Measurements from ENCODE around the gene DCAF5.
"Not testable (repeated sequence)": the region's sequence is repeated elsewhere in the genome, so short reads cannot be mapped to it uniquely, and the experiment has no call there.

DCAF5 gene

DNA sequence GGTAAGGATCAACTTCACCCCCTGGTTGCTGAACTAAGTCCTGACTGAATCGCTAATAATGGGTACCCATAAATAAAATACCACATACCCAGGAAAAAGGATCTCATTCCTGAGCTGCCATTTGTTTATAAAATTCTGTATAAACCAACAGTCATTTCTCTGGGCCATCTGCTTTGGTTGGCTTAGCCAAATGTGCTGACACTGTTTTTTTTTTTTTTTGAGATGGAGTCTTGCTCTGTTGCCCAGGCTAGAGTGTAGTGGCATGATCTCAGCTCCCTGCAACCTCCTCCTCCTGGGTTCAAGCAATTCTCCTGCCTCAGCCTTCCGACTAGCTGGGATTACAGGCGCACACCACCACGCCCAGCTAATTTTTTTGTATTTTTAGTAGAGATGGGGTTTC is 87.0 kb downstream of the DCAF5 start:
- not testable (repeated sequence) for H3K27ac Mint-ChIP-seq, H3K4me1 Mint-ChIP-seq, H3K4me3 Mint-ChIP-seq, H3K27me3 Mint-ChIP-seq, H3K9me3 Mint-ChIP-seq, DNase-seq
- CTCF ChIA-PET: interaction anchor here (2.5 kb wide), 1 partner anchor 10 kb away, joined by 7 read pairs; no protein-coding TSS in a partner anchor
- peaks cover 29% of the 10 kb centered on the region for H3K36me3 Mint-ChIP-seq

DNA sequence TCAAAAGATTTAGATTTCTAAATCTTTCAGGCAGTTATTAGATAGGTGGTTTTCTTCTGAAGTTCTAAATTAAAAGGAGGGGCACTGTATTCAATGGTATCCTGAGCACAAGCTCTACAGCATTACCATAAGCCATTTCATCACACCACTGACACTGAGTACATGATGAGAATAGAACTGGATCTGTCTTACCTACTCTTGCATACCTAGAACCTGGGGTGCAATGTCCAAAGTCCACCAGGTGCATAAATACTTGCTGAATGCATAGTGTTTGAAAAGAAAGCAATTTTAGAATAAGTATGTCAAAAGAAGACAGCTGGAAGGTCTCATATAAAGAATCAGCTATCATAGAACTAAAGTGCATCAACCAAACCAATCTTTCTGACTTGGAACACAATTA is 88.3 kb downstream of the DCAF5 start:
- Mint-ChIP-seq H3K4me3 (no peak overlapping the region), H3K9me3 (no peaks in the 10 kb centered on the region), H3K4me1 (no peaks in the 10 kb centered on the region), H3K36me3 (peaks cover 33% of the 10 kb centered on the region), H3K27me3 (no peaks in the 10 kb centered on the region), H3K27ac (no peak overlapping the region)
- CTCF ChIA-PET: interaction anchor here (2.5 kb wide), 1 partner anchor 8 kb away, joined by 7 read pairs; no protein-coding TSS in a partner anchor
- no peak for DNase-seq

DNA sequence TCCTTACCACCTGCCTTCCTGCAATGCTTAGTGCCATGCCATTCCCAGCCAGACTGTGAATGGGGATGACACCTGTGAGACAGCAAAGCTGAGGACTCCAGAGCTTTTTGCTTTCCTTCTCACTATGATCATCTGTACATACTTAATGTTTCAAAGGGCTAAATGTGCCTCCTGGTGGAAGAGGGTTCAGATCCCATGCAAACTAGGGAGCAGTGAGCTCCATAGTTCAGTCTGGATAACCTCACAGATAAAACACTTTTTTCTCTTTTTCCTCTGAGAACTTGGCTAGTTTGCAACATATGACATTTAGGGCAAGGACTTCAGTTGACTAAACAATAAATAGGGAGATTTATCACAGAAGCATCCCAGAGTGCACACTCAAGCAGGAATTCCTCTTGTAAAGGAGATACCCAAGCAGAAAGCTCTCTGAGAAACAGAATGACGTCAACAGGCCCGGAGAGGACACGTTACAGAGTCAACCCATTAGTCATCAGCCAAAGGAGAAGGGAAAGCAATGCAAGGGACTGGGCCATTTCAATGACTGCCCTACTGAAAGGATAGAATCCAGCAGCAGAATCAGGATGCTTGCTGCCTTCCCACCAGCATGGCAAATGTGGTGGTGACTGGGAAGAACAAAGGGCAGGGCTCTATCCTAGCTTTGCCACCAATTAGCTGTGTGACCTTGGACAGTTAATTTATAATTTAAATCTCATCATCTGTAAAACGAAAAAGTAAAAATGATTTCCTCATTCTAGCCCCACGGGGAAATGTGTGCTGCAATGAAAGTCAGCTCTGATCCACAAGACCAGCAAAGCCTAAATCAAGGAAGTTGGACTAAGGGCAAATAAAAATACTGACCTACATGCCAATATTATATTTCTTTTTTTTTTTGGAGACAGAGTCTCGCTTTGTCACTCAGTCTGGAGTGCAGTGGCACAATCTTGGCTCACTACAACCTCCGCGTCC is 93.0 kb downstream of the DCAF5 start:
- CTCF ChIA-PET: interaction anchor here (1.0 kb wide), 1 partner anchor 30 kb away, joined by 3 read pairs; no protein-coding TSS in a partner anchor
- no peaks in the 10 kb centered on the region for H3K27me3 Mint-ChIP-seq
- peaks cover 19% of the 10 kb centered on the region for H3K4me1 Mint-ChIP-seq
- DNase-seq: no peak
- peaks cover 50% of the 10 kb centered on the region for H3K36me3 Mint-ChIP-seq
- H3K9me3 Mint-ChIP-seq: no peaks in the 10 kb centered on the region
- H3K4me3 Mint-ChIP-seq: no peak overlapping the region
- H3K27ac Mint-ChIP-seq: no peak overlapping the region

DNA sequence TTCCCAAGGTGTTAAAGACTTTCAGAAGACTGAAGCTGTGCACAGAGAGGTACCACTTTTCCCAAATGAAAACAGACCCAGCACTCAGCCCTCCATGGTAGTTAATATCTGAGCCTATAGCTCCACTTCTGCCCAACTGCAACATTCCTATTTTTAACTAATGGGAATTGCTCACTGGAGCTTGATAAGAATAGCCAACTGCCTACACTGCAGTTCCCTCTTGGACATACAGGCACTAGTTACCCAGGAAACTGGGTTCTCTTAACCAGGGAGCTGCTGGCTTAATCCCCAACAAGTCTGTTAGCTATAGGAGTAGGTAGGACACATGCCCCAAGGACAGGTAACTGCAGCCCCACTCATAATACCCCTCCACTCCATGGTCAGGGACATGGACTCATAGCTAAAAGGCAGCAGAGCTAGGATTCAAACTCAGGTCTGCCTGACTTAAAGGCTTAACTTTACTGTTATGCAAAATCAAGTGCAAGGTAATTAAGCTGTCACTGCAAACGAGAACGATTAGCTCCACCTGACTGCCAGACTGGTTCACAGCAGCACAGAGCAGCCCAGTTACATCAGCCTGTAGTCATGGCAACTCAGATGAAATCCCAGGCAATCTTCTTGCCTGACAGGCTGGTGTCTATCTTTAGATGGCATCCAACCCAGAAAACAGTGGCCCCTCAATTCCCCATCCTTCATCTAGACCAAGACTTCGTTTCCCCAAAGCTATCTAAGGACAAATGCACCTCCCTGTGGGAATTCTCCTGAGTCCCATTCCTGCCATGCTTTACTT is 96.7 kb downstream of the DCAF5 start:
- Mint-ChIP-seq H3K27ac (no peak overlapping the region), H3K4me1 (peaks cover 19% of the 10 kb centered on the region), H3K27me3 (no peaks in the 10 kb centered on the region), H3K9me3 (no peaks in the 10 kb centered on the region), H3K4me3 (no peak overlapping the region), H3K36me3 (peaks cover 43% of the 10 kb centered on the region)
- DNase-seq: no peak
- CTCF ChIA-PET: interaction anchor here (1.0 to 1.7 kb wide), 5 partner anchors 9 to 194 kb away, joined by 3 to 10 read pairs (median 6); no protein-coding TSS in a partner anchor

DNA sequence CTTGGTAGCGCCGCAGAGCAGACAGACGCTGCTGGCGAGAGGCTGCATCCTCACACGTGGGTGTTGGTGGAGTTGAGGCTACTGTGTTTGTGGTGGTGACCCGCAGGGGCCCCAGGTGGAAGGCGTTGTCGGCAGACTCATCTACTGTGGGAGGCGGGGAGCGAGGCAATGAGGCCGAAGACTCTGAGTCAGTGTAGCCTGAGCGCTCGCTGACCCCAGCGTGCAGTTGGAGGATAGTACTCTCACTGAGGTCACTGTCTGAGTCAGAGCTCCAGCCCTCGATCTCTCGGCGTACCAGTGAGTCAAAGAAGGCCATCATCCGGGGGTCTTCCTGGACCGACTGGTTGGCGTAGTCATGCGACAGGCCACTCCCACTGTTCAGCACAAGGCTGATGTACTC is 97.8 kb downstream of the DCAF5 start:
- Mint-ChIP-seq H3K9me3 (no peaks in the 10 kb centered on the region), H3K27me3 (no peaks in the 10 kb centered on the region), H3K4me3 (no peak overlapping the region), H3K36me3 (peaks cover 41% of the 10 kb centered on the region), H3K27ac (no peak overlapping the region), H3K4me1 (peaks cover 19% of the 10 kb centered on the region)
- no peak for DNase-seq
- CTCF ChIA-PET: no interaction called here

DNA sequence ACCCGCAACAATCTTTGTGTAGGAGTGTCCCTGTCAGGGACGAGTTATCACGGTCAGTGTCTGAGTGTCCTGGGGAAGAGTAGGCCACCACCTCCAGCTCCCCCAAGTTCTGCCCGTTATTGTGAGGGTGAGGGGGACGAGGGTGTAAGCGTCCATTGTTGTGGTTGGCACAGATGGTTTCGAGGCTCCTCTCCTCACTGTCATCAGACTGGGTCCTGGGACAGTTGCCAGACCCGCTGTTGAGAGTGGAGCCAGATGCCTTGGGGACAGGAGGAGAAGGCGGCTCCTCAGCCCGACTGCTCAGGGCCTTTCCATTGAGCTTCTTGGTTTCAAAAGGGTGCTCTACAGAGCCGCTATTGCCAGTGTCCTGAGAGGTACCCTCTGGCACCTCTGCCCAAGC is 98.9 kb downstream of the DCAF5 start:
- Mint-ChIP-seq H3K4me1 (peaks cover 19% of the 10 kb centered on the region), H3K9me3 (no peaks in the 10 kb centered on the region), H3K36me3 (peaks cover 33% of the 10 kb centered on the region), H3K27me3 (no peaks in the 10 kb centered on the region), H3K4me3 (no peak overlapping the region), H3K27ac (no peak overlapping the region)
- CTCF ChIA-PET: no interaction called here
- DNase-seq: no peak

DNA sequence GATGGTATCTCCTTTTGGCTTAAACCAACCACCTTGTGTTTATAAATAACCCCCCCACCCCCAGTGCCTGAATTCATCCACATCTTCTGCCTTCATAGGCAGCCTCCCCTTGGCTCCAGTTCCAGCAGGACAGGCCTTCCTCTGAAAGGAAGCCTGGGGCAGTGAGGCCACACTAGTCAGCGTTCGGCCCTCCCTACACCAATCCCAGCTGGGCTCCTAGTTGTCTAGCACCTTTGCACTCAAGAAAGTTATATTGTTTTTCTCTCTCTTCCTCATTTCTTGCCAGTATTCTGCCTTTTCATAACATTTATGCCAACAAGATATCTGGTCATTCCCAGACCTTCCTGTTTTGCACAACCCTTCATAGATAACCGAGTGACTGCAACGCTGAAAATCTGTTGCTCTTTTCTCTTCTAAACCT is 100.7 kb downstream of the DCAF5 start:
- Mint-ChIP-seq H3K36me3 (peaks cover 26% of the 10 kb centered on the region), H3K27me3 (no peaks in the 10 kb centered on the region), H3K4me3 (no peak overlapping the region), H3K4me1 (peaks cover 6% of the 10 kb centered on the region), H3K9me3 (no peaks in the 10 kb centered on the region), H3K27ac (no peak overlapping the region)
- no peak for DNase-seq
- CTCF ChIA-PET: interaction anchor here (1.7 kb wide), 1 partner anchor 141 kb away, joined by 6 read pairs; no protein-coding TSS in a partner anchor

DNA sequence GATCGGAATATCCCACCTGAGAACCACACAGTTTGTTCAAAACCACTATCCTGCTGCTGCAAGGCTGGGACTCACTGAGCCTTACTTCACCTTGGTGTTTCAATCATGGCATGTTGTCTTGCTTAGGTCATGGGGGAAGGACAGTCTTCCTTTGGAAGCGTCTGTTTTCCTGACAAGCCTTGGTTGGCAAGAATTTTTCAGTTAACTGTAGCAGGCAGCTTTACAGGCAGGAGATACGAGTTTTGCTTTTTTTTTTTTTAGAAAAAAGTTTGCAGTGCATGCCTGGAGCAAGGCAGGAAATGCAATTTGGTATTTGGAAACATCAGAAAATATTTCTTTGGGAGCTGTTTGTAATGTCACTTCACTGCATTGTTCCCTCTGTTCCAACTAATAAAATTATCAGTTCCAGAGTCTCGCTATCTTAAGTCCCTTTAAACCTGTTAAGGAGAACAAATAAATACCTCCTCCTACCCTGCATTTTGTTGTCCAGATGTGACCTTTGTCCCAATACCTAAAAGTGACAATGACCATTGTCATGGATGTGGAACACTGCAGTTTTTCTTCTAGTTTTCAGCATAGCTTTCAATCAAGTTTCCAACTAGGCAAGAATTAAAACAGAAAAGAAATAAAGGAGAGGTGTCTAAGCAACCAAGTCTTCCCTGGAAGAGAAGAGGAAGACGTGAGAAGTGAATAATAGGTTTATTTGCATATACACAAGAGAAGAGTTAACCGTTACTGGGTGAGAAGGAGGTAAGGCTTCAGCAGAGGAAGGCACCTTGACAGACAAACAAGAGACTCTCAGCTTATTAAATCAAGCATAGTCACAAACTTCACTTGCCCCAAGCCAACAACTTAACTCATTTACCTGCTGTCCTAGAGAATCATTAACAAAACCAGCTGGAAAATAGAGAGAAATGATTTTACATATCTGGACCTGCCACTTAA is 102.4 kb downstream of the DCAF5 start:
- Mint-ChIP-seq H3K36me3 (peaks cover 19% of the 10 kb centered on the region), H3K4me3 (no peak overlapping the region), H3K27ac (no peak overlapping the region), H3K9me3 (no peaks in the 10 kb centered on the region), H3K4me1 (no peaks in the 10 kb centered on the region), H3K27me3 (peaks cover 4% of the 10 kb centered on the region)
- CTCF ChIA-PET: interaction anchor here (1.7 kb wide), 1 partner anchor 139 kb away, joined by 6 read pairs; no protein-coding TSS in a partner anchor
- DNase-seq: no peak

DNA sequence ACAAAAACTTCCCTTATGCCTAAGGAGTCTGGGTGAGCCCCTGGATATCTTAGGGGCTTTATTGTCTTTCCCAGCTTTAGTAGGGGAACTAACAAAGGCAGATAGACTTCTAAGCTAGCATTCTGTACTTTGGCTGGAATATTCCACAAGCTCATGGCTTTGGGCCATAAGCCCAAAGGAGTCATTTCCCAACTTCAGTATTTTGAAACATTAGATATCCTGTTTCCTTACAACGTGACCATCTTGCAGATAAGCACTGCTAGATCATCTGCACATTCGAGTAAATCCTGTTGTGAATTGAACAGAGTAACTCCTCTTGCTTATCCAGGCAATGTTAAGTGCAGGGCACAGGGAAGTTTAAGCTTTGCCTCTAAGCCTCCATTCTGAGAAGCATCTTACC is 103.2 kb downstream of the DCAF5 start:
- Mint-ChIP-seq H3K27ac (no peak overlapping the region), H3K4me1 (no peaks in the 10 kb centered on the region)
- DNase-seq: no peak

DNA sequence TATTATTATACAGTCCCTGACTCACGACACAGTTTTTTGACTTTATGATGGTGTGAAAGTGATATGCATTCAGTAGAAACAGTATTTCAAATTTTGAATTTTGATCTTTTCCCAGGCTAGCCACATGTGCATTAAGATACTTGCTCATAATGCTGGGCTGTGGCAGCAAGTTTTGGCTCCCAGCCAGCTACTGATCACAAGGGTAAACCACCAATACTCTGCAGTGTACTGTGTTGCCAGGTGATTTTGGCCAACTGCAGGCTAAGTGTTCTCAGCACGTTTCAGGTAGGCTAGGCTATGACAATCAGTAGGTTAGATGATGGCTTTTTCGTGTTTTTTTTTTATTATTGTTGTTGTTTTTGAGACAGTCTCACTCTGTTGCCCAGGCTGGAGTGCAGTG is 104.5 kb downstream of the DCAF5 start:
- no peaks in the 10 kb centered on the region for H3K9me3 Mint-ChIP-seq
- H3K36me3 Mint-ChIP-seq: peaks cover 2% of the 10 kb centered on the region
- DNase-seq: no peak
- no peak overlapping the region for H3K4me3 Mint-ChIP-seq
- H3K27ac Mint-ChIP-seq: no peak overlapping the region
- CTCF ChIA-PET: interaction anchor here (0.6 kb wide), 1 partner anchor 112 kb away, joined by 3 read pairs; no protein-coding TSS in a partner anchor
- H3K27me3 Mint-ChIP-seq: peaks cover 21% of the 10 kb centered on the region
- H3K4me1 Mint-ChIP-seq: no peaks in the 10 kb centered on the region

More for the DNA sequence above, 103.2 kb downstream of the DCAF5 start:
- Mint-ChIP-seq H3K9me3 (no peaks in the 10 kb centered on the region), H3K27me3 (peaks cover 8% of the 10 kb centered on the region), H3K4me3 (no peak overlapping the region), H3K36me3 (peaks cover 12% of the 10 kb centered on the region)
- CTCF ChIA-PET: interaction anchor here (0.7 kb wide), 1 partner anchor 135 kb away, joined by 3 read pairs; no protein-coding TSS in a partner anchor

DNA sequence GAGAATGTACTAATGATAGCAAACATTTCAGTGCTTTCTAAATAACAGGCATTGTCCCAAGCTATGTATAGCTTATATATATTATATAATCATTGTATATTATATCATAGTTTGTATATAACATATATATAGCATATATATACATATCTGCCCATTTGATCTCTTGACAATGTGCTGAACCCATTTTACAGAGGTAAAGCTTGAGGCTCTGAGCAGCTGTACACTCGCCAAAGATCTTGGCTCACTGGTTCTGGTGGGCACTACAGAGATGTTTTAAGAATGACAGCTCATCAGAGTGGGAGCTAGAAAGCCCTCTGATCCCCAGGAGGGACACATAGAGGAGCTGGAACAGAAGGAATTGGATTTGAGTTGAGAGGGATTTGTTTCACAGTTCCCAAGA is 105.7 kb downstream of the DCAF5 start:
- Mint-ChIP-seq H3K27ac (no peak overlapping the region), H3K9me3 (no peaks in the 10 kb centered on the region), H3K4me1 (no peaks in the 10 kb centered on the region), H3K4me3 (no peak overlapping the region), H3K27me3 (peaks cover 33% of the 10 kb centered on the region), H3K36me3 (no peaks in the 10 kb centered on the region)
- DNase-seq: no peak
- CTCF ChIA-PET: no interaction called here

DNA sequence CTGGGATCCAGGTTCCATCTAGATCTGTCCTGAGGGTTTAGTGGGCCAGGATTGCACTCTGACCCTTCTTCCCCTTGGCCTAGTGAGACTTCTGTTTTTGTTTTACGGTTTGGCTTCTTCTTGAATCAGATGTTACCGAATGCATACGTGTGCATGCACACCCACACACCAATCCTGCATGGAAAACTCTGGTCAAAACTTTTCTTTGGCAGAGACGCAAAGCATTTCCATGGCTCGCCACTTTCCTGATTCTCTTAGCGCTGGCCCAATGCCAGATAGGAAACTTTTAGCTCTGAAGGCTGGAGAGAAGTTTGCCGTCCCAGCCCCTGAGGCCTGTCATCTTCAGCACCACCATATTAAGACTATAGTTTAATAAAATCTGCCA is 106.5 kb downstream of the DCAF5 start:
- Mint-ChIP-seq H3K9me3 (no peaks in the 10 kb centered on the region), H3K27ac (no peak overlapping the region), H3K4me3 (no peak overlapping the region), H3K27me3 (peaks cover 38% of the 10 kb centered on the region), H3K4me1 (no peaks in the 10 kb centered on the region), H3K36me3 (no peaks in the 10 kb centered on the region)
- no peak for DNase-seq
- CTCF ChIA-PET: no interaction called here

DNA sequence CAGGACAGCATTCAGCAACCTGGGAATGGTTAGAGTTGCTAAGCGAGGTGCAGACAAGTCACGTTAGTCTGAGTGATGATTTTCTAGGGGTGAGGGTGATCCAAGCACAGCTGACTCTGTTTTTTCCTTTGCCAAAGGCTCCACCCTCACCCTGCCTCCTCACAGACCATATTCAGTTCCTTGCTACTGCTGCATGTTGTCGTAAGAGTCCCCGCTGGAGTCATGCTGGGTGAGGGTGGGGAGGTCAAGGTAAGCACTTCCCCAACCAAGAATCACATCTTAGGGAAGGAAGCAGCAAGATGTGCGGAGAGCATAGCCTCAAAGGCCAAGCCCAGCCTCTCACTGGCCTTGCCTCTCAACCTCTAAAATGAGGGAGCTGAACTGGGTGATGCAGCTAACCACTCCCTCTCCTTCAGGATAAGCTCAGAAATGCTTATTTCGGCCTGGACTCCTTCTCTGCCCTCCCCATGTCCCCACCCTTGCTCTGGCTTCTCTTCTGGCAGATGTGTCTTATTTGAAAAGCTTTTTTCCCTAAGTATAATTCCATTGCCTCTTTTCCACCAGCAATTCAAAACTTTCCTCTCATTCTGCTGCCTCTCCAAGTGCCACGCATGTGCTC is 107.0 kb downstream of the DCAF5 start:
- Mint-ChIP-seq H3K36me3 (no peaks in the 10 kb centered on the region), H3K4me1 (no peaks in the 10 kb centered on the region), H3K4me3 (no peak overlapping the region), H3K9me3 (no peaks in the 10 kb centered on the region), H3K27me3 (peaks cover 42% of the 10 kb centered on the region), H3K27ac (no peak overlapping the region)
- CTCF ChIA-PET: no interaction called here
- no peak for DNase-seq

All from activated naive CD4-positive, alpha-beta T cell treated with anti-CD3 and anti-CD28 coated beads, Interleukin-2, amount 10 ng/mL, durations not matched to agents 7 days and 5 days (primary cell).